ENCODE results near the gene ZNF892. TPM values are rescaled to one million over a fixed set of nuclear protein-coding genes. Genes with fewer than 3 reads are reported as not detected.

ZNF892 gene
- total and polyA plus RNA-seq, 7 donors: 0.86 to 9.9 (median 7.9) TPM; not detected in 2

DNA sequence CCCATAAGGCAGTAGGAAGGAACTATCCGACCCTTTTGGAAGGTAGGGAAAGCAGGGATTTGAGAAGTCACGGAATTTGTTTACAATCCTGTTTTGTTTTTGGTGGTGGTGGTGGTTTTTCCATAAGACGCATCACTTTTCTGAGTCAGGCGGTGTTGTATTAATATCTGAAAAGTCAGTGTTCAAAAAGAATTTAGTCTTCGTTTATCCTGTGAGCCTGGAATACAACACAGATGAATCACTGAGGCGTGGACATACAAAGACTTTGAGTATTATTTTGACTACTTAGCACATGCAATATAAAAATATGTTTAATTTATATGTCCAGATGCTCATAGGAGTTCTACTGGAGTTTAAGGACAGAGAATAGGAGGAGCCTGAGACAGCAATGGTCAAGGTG lies 785 bp downstream of the ZNF892 start:
- no peak for DNase-seq
- WGBS, 2 donors: 76 to 79% methylated on average over 6 of the region's 6 CpGs
- H3K4me1 ChIP-seq: peaks cover 0 to 22% (median 15%) of the 10 kb centered on the region in 4 donors

DNA sequence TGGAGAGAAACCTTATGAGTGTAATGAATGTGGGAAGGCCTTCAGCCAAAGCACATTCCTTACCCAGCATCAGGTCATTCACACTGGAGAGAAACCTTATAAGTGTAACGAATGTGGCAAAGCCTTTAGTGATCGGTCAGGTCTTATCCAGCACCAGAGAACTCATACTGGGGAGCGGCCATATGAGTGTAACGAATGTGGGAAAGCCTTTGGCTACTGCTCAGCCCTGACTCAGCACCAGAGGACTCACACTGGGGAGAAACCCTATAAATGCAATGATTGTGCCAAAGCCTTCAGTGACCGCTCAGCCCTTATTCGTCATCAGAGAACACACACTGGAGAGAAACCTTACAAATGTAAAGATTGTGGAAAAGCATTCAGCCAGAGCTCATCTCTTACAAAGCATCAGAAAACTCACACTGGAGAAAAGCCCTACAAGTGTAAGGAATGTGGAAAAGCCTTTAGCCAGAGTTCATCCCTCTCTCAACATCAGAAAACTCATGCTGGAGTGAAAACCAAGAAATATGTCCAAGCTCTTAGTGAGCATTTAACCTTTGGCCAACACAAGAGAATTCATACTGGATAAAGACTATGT lies 7.8 kb downstream of the ZNF892 start:
- Histone ChIP-seq H3K27me3 (no peaks in the 10 kb centered on the region), H3K4me3 (no peak overlapping the region), H3K9me3 (peaks cover 69 to 82% (median 77%) of the 10 kb centered on the region in 4 donors), H3K27ac (no peak overlapping the region), H3K36me3 (peaks cover 37 to 96% (median 64%) of the 10 kb centered on the region in 4 donors), H3K4me1 (no peaks in the 10 kb centered on the region)
- TF ChIP-seq, protein P1, sequence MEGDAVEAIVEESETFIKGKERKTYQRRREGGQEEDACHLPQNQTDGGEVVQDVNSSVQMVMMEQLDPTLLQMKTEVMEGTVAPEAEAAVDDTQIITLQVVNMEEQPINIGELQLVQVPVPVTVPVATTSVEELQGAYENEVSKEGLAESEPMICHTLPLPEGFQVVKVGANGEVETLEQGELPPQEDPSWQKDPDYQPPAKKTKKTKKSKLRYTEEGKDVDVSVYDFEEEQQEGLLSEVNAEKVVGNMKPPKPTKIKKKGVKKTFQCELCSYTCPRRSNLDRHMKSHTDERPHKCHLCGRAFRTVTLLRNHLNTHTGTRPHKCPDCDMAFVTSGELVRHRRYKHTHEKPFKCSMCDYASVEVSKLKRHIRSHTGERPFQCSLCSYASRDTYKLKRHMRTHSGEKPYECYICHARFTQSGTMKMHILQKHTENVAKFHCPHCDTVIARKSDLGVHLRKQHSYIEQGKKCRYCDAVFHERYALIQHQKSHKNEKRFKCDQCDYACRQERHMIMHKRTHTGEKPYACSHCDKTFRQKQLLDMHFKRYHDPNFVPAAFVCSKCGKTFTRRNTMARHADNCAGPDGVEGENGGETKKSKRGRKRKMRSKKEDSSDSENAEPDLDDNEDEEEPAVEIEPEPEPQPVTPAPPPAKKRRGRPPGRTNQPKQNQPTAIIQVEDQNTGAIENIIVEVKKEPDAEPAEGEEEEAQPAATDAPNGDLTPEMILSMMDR (IDR thresholded peaks at IDR 0.05): no peak
- TF ChIP-seq POLR2AphosphoS5 (IDR thresholded peaks at IDR 0.05): no peak
- TF ChIP-seq POLR2A (IDR thresholded peaks at IDR 0.05): no peak
- no peak for TF ChIP-seq EP300 (IDR thresholded peaks at IDR 0.05)
- WGBS, 2 donors: 98 to 99% methylated on average over 6 of the region's 6 CpGs
- DNase-seq: no peak
- intact Hi-C loops (cut with DNase I): loop anchor here (10.0 kb wide), 1 partner anchor 100 kb away; no protein-coding TSS in a partner anchor

More for the DNA sequence above, 785 bp downstream of the ZNF892 start:
- H3K27me3 ChIP-seq: no peaks in the 10 kb centered on the region
- H3K36me3 ChIP-seq: peaks cover 18 to 37% (median 27%) of the 10 kb centered on the region in 4 donors
- peak overlapping the region; percentile 65 to 77 (median 74) for H3K4me3 ChIP-seq
- no peak for TF ChIP-seq EP300 (IDR thresholded peaks at IDR 0.05)
- TF ChIP-seq POLR2A (IDR thresholded peaks at IDR 0.05): no peak
- TF ChIP-seq, protein P1 (IDR thresholded peaks at IDR 0.05): no peak
- no peak for TF ChIP-seq POLR2AphosphoS5 (IDR thresholded peaks at IDR 0.05)
- intact Hi-C loops (cut with DNase I): loop anchor here (2.0 to 5.0 kb wide), 2 partner anchors 41 to 139 kb away; no protein-coding TSS in a partner anchor
- H3K9me3 ChIP-seq: peaks cover 13 to 21% (median 19%) of the 10 kb centered on the region in 4 donors
- peak overlapping the region; percentile 81 to 91 (median 90) for H3K27ac ChIP-seq

DNA sequence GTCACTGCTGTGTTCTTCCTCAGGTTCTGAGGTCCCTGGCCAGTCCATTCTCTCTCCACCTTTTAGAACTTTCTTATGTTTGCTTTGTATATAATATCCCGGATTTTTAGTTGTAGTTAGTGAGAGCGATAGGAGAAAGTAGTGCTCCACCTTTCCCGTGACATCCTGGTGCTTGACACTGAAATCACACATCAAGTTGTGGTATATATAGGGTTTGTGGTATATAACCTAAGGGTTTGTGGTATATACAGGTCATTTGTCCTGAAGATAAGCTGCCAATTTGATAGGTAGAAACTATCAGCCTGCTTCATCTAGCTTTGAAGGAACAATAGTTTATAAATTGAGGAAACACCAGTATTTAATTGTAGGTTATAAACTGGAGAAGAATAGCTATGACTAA lies 13.1 kb downstream of the ZNF892 start:
- Histone ChIP-seq H3K27me3 (no peaks in the 10 kb centered on the region), H3K27ac (no peak overlapping the region), H3K4me1 (no peaks in the 10 kb centered on the region), H3K4me3 (no peak overlapping the region), H3K9me3 (peaks cover 29 to 58% (median 52%) of the 10 kb centered on the region in 4 donors), H3K36me3 (peaks cover under 1 to 73% (median 18%) of the 10 kb centered on the region in 4 donors)
- no peak for DNase-seq
- 97% methylated on average over 3 of the region's 3 CpGs for WGBS, 2 donors
- TF ChIP-seq, protein P1 (IDR thresholded peaks at IDR 0.05): no peak
- no peak for TF ChIP-seq POLR2AphosphoS5 (IDR thresholded peaks at IDR 0.05)
- no peak for TF ChIP-seq POLR2A (IDR thresholded peaks at IDR 0.05)
- TF ChIP-seq EP300 (IDR thresholded peaks at IDR 0.05): no peak
- intact Hi-C loops (cut with DNase I): no loop called here

DNA sequence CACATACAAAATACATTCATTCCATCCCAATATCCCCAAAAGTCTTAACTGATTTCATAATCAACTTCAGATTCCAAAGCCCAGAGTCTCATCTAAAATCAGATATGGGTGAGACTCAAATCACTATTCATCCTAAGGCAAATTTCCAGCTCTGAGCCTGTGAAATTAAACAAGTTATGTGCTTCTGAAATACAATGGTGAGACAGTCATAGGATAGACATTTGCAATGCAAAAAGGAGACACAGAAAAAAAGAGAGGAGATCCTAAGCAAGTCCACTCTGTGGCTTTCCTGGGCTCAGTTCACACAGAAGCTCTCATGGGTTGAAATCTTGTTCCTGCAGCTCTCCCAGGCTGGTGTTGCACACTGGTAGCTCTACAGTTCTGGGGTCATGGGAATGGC lies 18.3 kb downstream of the ZNF892 start:
- peaks cover 0 to 25% (median 0%) of the 10 kb centered on the region in 4 donors for H3K36me3 ChIP-seq
- no peak overlapping the region for H3K4me3 ChIP-seq
- no peak for DNase-seq
- H3K27ac ChIP-seq: no peak overlapping the region
- TF ChIP-seq EP300 (IDR thresholded peaks at IDR 0.05) (no peak), POLR2A (IDR thresholded peaks at IDR 0.05) (no peak), POLR2AphosphoS5 (IDR thresholded peaks at IDR 0.05) (no peak)
- TF ChIP-seq, protein P1 (IDR thresholded peaks at IDR 0.05): no peak
- no peaks in the 10 kb centered on the region for H3K4me1 ChIP-seq
- intact Hi-C loops (cut with DNase I): no loop called here
- no peaks in the 10 kb centered on the region for H3K27me3 ChIP-seq
- H3K9me3 ChIP-seq: peaks cover 0 to 20% (median 13%) of the 10 kb centered on the region in 4 donors

All from sigmoid colon (tissue), 7 donors.